HepG2 (cell line): Measurements from ENCODE around the gene CLCNKA. TPM values are rescaled to one million over a fixed set of nuclear protein-coding genes. Genes with fewer than 3 reads are reported as not detected.

Experiments
- DPF2 ChIP-seq: sonication (generic); formaldehyde crosslinking; IDR thresholded peaks from 2 replicates; pipeline ENCODE4 v1.4.0; 2020; ENCODE audit warnings: mild to moderate bottlenecking, low read depth, missing genetic modification reagents, borderline replicate concordance
- ERF ChIP-seq: IDR thresholded peaks from 2 replicates; pipeline ENCODE4 v1.6.1; 2018; ENCODE audit warnings: missing biosample characterization, missing genetic modification reagents
- FOSL2 ChIP-seq: sonication (generic); formaldehyde crosslinking; IDR thresholded peaks from 2 replicates; pipeline ENCODE4 v1.4.0; 2020; ENCODE audit warnings: missing genetic modification reagents
- HNRNPLL ChIP-seq: fragments of 200-400 bp; formaldehyde crosslinking; IDR thresholded peaks from 2 replicates; pipeline ENCODE4 v1.6.1; 2017; ENCODE audit warnings: mild to moderate bottlenecking, low read depth, low read length; ENCODE audit not compliant: poor library complexity, severe bottlenecking
- MAZ ChIP-seq, 2 experiments: sonication (generic) in 1 of 2; formaldehyde crosslinking in 1 of 2; IDR thresholded peaks; 2 replicates each; pipeline versions ENCODE4 v1.5.0 to v1.6.1; 2012 to 2020; ENCODE audit warnings: low read depth in 2 of 2, mild to moderate bottlenecking in 2 of 2, borderline replicate concordance in 1 of 2, improper control_type of control experiment in 1 of 2, low read length in 1 of 2, missing genetic modification reagents in 1 of 2, moderate library complexity in 1 of 2
- MEF2D ChIP-seq: sonication (generic); formaldehyde crosslinking; IDR thresholded peaks from 2 replicates; pipeline ENCODE4 v1.5.1; 2020; ENCODE audit warnings: mild to moderate bottlenecking, missing genetic modification reagents
- NRL ChIP-seq: sonication (generic); formaldehyde crosslinking; IDR thresholded peaks from 2 replicates; pipeline ENCODE4 v1.5.0; 2020; ENCODE audit warnings: missing genetic modification reagents, mild to moderate bottlenecking, moderate library complexity, borderline replicate concordance
- RBM39 ChIP-seq: fragments of 200-400 bp; formaldehyde crosslinking; IDR thresholded peaks from one replicate; pipeline ENCODE4 v1.6.1; 2018; ENCODE audit warnings: antibody characterized with exemption, mild to moderate bottlenecking, low read depth, low read length; ENCODE audit not compliant: poor library complexity, severe bottlenecking
- SALL1 ChIP-seq: sonication (generic); formaldehyde crosslinking; IDR thresholded peaks from 2 replicates; pipeline ENCODE4 v1.8.0; 2022; ENCODE audit warnings: mild to moderate bottlenecking, missing genetic modification reagents
- TBX2 ChIP-seq: sonication (generic); formaldehyde crosslinking; IDR thresholded peaks from 2 replicates; pipeline ENCODE4 v1.5.0; 2020; ENCODE audit warnings: missing genetic modification reagents, mild to moderate bottlenecking, borderline replicate concordance
- XRCC5 ChIP-seq: fragments of 200-400 bp; formaldehyde crosslinking; optimal IDR thresholded peaks from 2 replicates; pipeline ENCODE3; 2017; ENCODE audit warnings: mild to moderate bottlenecking, low read length
- ZBTB7B ChIP-seq: sonication (generic); formaldehyde crosslinking; IDR thresholded peaks from 2 replicates; pipeline ENCODE4 v1.4.0; 2020; ENCODE audit warnings: missing genetic modification reagents
- ZFY ChIP-seq: sonication (generic); formaldehyde crosslinking; IDR thresholded peaks from 2 replicates; pipeline ENCODE4 v1.4.0; 2020; ENCODE audit warnings: missing genetic modification reagents
- ZNF234 ChIP-seq: sonication (generic); formaldehyde crosslinking; conservative IDR thresholded peaks from 2 replicates; pipeline ENCODE4 v1.5.1; 2020; ENCODE audit warnings: mild to moderate bottlenecking, missing genetic modification reagents
- ZNF891 ChIP-seq: sonication (generic); formaldehyde crosslinking; IDR thresholded peaks from 2 replicates; pipeline ENCODE4 v1.5.0; 2020; ENCODE audit warnings: mild to moderate bottlenecking, missing genetic modification reagents
- ZSCAN31 ChIP-seq: sonication (generic); formaldehyde crosslinking; IDR thresholded peaks from 2 replicates; pipeline ENCODE4 v1.5.0; 2020; ENCODE audit warnings: low read depth, mild to moderate bottlenecking, missing genetic modification reagents
- polyA plus RNA-seq, 8 experiments: library from polyadenylated mRNA; depleted of rRNA in 3 of 8; stranded (reverse) in 7 of 8; unstranded in 1 of 8; fragments of >200 nt; fragmentation: Illumina TruSeq in 4 of 8; extraction: Trizol in 4 of 8; gene quantifications; 2 replicates each; pipeline versions ENCODE4 v1.2.1 to v1.2.3, GENCODE V29; 2011 to 2016; ENCODE audit warnings: low read depth in 4 of 8, missing spikeins in 1 of 8, mixed read lengths in 1 of 8; ENCODE audit not compliant: insufficient read depth in 1 of 8
- total RNA-seq, 5 experiments: library from RNA; depleted of rRNA; stranded (reverse); fragments of >200 nt; fragmentation: Illumina TruSeq; extraction: Trizol; gene quantifications; 2 replicates each; pipeline ENCODE4 v1.2.3, GENCODE V29; 2016; ENCODE audit warnings: low read depth in 1 of 5
- TF ChIP-seq, protein P1 (sequence below): sonication (generic); formaldehyde crosslinking; IDR thresholded peaks from 2 replicates; pipeline ENCODE4 v1.5.1; 2020; ENCODE audit warnings: mild to moderate bottlenecking, missing genetic modification reagents, moderate library complexity
- TF ChIP-seq, protein P2 (sequence below): sonication (generic); formaldehyde crosslinking; IDR thresholded peaks from 2 replicates; pipeline ENCODE4 v1.9.0; 2022; ENCODE audit warnings: low read depth, missing genetic modification reagents
- TF ChIP-seq, protein P3 (sequence below): IDR thresholded peaks from 2 replicates; pipeline ENCODE4 v1.6.1; 2016; ENCODE audit warnings: low read depth
- TF ChIP-seq, protein P4 (sequence below): sonication (generic); formaldehyde crosslinking; IDR thresholded peaks from 2 replicates; pipeline ENCODE4 v1.5.0; 2020; ENCODE audit warnings: missing genetic modification reagents

CLCNKA gene
- total and polyA plus RNA-seq, 2 of the 13 experiments (the other 11 are each of a cell fraction or from before 2014, with no cell fraction given), result 0.03 TPM; not detected in 1

DNA sequence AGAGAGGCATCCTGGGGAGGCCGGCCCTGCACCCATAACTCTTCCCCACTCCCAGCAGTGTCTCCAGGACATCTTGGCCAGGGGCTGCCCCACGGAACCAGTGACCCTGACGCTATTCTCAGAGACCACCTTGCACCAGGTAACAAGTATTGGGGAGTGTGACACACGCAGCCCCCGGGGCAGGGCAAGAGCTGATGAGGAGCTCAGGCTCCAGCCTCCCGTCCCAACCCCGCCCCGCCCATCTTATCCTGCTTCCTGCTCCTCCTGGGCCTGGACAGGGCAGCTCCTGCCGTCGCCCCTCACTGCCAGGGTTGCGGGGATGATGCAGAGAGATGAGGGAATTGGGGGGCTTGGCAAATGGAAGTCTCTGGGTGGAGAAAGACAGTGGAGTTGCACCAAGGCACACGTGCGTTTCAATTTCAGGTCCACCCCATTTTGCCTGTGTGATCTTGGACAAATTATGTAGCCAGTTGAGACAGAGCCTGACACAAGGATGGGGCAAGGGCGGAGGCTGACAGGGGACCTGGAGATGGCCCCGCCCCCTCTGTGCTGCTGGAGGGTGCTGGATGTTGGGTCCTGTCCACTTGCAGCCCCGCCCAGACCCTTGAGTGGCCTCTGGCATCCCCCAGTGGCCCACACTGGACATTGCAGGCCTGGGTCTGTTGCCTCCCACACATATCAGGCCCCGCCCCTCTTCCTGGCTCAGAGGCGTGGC is 10.7 kb downstream of the CLCNKA start (continued):
- TF ChIP-seq, protein P1, sequence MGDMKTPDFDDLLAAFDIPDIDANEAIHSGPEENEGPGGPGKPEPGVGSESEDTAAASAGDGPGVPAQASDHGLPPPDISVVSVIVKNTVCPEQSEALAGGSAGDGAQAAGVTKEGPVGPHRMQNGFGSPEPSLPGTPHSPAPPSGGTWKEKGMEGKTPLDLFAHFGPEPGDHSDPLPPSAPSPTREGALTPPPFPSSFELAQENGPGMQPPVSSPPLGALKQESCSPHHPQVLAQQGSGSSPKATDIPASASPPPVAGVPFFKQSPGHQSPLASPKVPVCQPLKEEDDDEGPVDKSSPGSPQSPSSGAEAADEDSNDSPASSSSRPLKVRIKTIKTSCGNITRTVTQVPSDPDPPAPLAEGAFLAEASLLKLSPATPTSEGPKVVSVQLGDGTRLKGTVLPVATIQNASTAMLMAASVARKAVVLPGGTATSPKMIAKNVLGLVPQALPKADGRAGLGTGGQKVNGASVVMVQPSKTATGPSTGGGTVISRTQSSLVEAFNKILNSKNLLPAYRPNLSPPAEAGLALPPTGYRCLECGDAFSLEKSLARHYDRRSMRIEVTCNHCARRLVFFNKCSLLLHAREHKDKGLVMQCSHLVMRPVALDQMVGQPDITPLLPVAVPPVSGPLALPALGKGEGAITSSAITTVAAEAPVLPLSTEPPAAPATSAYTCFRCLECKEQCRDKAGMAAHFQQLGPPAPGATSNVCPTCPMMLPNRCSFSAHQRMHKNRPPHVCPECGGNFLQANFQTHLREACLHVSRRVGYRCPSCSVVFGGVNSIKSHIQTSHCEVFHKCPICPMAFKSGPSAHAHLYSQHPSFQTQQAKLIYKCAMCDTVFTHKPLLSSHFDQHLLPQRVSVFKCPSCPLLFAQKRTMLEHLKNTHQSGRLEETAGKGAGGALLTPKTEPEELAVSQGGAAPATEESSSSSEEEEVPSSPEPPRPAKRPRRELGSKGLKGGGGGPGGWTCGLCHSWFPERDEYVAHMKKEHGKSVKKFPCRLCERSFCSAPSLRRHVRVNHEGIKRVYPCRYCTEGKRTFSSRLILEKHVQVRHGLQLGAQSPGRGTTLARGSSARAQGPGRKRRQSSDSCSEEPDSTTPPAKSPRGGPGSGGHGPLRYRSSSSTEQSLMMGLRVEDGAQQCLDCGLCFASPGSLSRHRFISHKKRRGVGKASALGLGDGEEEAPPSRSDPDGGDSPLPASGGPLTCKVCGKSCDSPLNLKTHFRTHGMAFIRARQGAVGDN (CRISPR knock-in tag), result peak; percentile 55
- TF ChIP-seq RBM39 (no peak), NRL (CRISPR knock-in tag) (peak; percentile 65; the same call in 1 of the 2 replicates), ZBTB7B (0 out of 2 replicates have a peak, but pooled peaks have one; percentile 24), ERF (CRISPR knock-in tag) (0 out of 2 replicates have a peak, but pooled peaks have one; percentile 40), XRCC5 (peak; percentile 83), FOSL2 (CRISPR knock-in tag) (peak; percentile 30; the same call in 1 of the 2 replicates), MEF2D (CRISPR knock-in tag) (0 out of 2 replicates have a peak, but pooled peaks have one; percentile 53), ZSCAN31 (CRISPR knock-in tag) (peak; percentile 50; the same call in 1 of the 2 replicates), MAZ (IDR thresholded peaks at IDR 0.05; ENCODE audit: borderline replicate concordance, low read depth, low read length) (peak; percentile 74; the same call in 1 of the 2 replicates), MAZ (CRISPR knock-in tag; IDR thresholded peaks at IDR 0.05; ENCODE audit: low read depth) (peak; percentile 74), TBX2 (CRISPR knock-in tag) (peak; percentile 63; the same call in 1 of the 2 replicates), SALL1 (peak; percentile 71), ZFY (CRISPR knock-in tag) (peak; percentile 16; the same call in 1 of the 2 replicates), DPF2 (no peak), HNRNPLL (peak; percentile 48), ZNF891 (peak; percentile 46; the same call in 1 of the 2 replicates), ZNF234 (no peak)
- TF ChIP-seq, protein P2, sequence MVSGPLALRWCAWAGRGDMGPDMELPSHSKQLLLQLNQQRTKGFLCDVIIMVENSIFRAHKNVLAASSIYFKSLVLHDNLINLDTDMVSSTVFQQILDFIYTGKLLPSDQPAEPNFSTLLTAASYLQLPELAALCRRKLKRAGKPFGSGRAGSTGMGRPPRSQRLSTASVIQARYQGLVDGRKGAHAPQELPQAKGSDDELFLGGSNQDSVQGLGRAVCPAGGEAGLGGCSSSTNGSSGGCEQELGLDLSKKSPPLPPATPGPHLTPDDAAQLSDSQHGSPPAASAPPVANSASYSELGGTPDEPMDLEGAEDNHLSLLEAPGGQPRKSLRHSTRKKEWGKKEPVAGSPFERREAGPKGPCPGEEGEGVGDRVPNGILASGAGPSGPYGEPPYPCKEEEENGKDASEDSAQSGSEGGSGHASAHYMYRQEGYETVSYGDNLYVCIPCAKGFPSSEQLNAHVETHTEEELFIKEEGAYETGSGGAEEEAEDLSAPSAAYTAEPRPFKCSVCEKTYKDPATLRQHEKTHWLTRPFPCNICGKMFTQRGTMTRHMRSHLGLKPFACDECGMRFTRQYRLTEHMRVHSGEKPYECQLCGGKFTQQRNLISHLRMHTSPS (CRISPR knock-in tag), result peak; percentile 21; the same call in 1 of the 2 replicates
- TF ChIP-seq, protein P3, sequence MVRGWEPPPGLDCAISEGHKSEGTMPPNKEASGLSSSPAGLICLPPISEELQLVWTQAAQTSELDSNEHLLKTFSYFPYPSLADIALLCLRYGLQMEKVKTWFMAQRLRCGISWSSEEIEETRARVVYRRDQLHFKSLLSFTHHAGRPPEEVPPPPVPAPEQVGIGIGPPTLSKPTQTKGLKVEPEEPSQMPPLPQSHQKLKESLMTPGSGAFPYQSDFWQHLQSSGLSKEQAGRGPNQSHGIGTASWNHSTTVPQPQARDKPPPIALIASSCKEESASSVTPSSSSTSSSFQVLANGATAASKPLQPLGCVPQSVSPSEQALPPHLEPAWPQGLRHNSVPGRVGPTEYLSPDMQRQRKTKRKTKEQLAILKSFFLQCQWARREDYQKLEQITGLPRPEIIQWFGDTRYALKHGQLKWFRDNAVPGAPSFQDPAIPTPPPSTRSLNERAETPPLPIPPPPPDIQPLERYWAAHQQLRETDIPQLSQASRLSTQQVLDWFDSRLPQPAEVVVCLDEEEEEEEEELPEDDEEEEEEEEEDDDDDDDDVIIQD (CRISPR knock-in tag), result no peak
- TF ChIP-seq, protein P4, sequence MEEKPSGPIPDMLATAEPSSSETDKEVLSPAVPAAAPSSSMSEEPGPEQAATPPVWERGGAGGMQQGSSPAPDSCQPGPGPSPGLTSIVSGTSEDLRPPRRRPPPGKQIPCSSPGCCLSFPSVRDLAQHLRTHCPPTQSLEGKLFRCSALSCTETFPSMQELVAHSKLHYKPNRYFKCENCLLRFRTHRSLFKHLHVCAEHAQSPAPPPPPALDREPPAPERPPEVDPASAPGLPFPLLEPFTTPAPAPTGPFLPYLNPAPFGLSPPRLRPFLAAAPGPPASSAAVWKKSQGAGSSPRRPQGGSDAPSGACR (CRISPR knock-in tag), result peak; percentile 49; the same call in 1 of the 2 replicates
